GM10248 (cell line): ENCODE data around the gene PCDHGA8.
"Not testable (repeated sequence)": the region's sequence is repeated elsewhere in the genome, so short reads cannot be mapped to it uniquely, and the experiment has no call there.

Source experiments
- CTCF ChIA-PET: fragments of 300-600 bp; sonication (Branson Sonifier 250); formaldehyde crosslinking; extraction: SDS; loops from one replicate; lab custom pipeline; 2021; ENCODE audit warnings: antibody characterized with exemption; lab: Yijun Ruan, JAX
- POLR2A ChIA-PET: fragments of 350-650 bp; sonication (Branson Sonifier 250); formaldehyde crosslinking; extraction: SDS; loops from one replicate; lab custom pipeline; 2020; ENCODE audit warnings: antibody characterized with exemption; lab: Yijun Ruan, JAX
- DNase-seq: peaks from one replicate; pipeline ENCODE4 v3.0.0; 2012; ENCODE audit errors: extremely low spot score
- CTCF ChIP-seq: IDR thresholded peaks from 2 replicates; pipeline ENCODE4 v1.5.1; 2012; ENCODE audit warnings: mild to moderate bottlenecking, low read depth; ENCODE audit errors: extremely low read depth, missing control alignments, control extremely low read depth

The PCDHGA8 gene

GRCh38 chr5:141382469-141383294 lies 9.8 kb upstream of the PCDHGA8 start, which contains the start of gene PCDHGA7:
Gene PCDHGA7, plus strand, starts transcription at chr5:141382742. Its CDS starts 158 bp downstream, at chr5:141382900.
- DNase-seq, result peak; percentile 47
- ChIA-PET CTCF (interaction anchor here (1.1 to 1.2 kb wide), 2 partner anchors 23 to 38 kb away, joined by 3 read pairs; partner anchors contain the start of gene PCDHGA11), POLR2A (no interaction called here)

GRCh38 chr5:141383345-141383744 lies 9.1 kb upstream of the PCDHGA8 start:
- TF ChIP-seq CTCF, result no peak
- ChIA-PET POLR2A (no interaction called here), CTCF (interaction anchor here (1.1 to 1.2 kb wide), 2 partner anchors 22 to 38 kb away, joined by 3 read pairs; partner anchors contain the start of gene PCDHGA11)
- no peak for DNase-seq

More at GRCh38 chr5:141382469-141383294, 9.8 kb upstream of the PCDHGA8 start, which contains the start of gene PCDHGA7:
- peak; percentile 36 for TF ChIP-seq CTCF

- DNase-seq, result no peak
- ChIA-PET CTCF (no interaction called here), POLR2A (no interaction called here)
- no peak for TF ChIP-seq CTCF
These were observed 7.8 kb upstream of the PCDHGA8 start for GRCh38 chr5:141384471-141385267.

GRCh38 chr5:141387557-141388311 lies 4.7 kb upstream of the PCDHGA8 start, which contains the start of gene PCDHGB4:
Gene PCDHGB4, plus strand, starts transcription at chr5:141387698. Its CDS starts 187 bp downstream, at chr5:141387885.
- CTCF ChIA-PET, result interaction anchor here (1.5 kb wide), 1 partner anchor 25 kb away, joined by 4 read pairs; the partner anchor contains the start of gene PCDHGA10
- POLR2A ChIA-PET, result not testable (repeated sequence)
- DNase-seq, result peak; percentile 58

- no peak for TF ChIP-seq CTCF
- ChIA-PET POLR2A (no interaction called here), CTCF (interaction anchor here (1.5 kb wide), 1 partner anchor 24 kb away, joined by 4 read pairs; the partner anchor contains the start of gene PCDHGA10)
- DNase-seq, result no peak
These were observed 3.8 kb upstream of the PCDHGA8 start for GRCh38 chr5:141388661-141389060.

- TF ChIP-seq CTCF, result no peak
- POLR2A ChIA-PET, result no interaction called here
- CTCF ChIA-PET, result interaction anchor here (0.7 to 1.1 kb wide), 2 partner anchors 10 to 61 kb away, joined by 3 read pairs; no protein-coding TSS in a partner anchor
- no peak for DNase-seq
These were observed 3.0 kb upstream of the PCDHGA8 start for GRCh38 chr5:141389153-141390042.
